Right cardiac atrium (tissue), 5 donors: ENCODE results near the gene DXO. TPM values are rescaled to one million over a fixed set of nuclear protein-coding genes. Genes with fewer than 3 reads are reported as not detected.

Experiments
- ATAC-seq, 2 donors: fragments of 200-7000 bp; cut with Tn5 transposase; one replicate each; pipeline versions ENCODE4 v1.8.0 to v1.9.1; 2020; ENCODE audit warnings: moderate library complexity in 2 of 2, mild to moderate bottlenecking in 1 of 2
- DNase-seq, 3 donors: peaks; one replicate each; pipeline ENCODE4 v3.0.0-alpha.2; 2020
- H3K27ac ChIP-seq: one replicate; pipeline ENCODE4 v1.5.1; 2013; ENCODE audit warnings: mild to moderate bottlenecking, low read length, control low read depth, moderate library complexity
- H3K27me3 ChIP-seq: one replicate; pipeline ENCODE4 v1.6.1; 2013; ENCODE audit not compliant: control insufficient read depth, insufficient read depth
- H3K4me1 ChIP-seq: one replicate; pipeline ENCODE4 v1.6.1; 2013; ENCODE audit warnings: low read length; ENCODE audit not compliant: control insufficient read depth, insufficient read depth
- H3K4me3 ChIP-seq: one replicate; pipeline ENCODE4 v1.5.1; 2013; ENCODE audit warnings: low read length, control low read depth
- H3K9me3 ChIP-seq: one replicate; pipeline ENCODE4 v1.6.1; 2013; ENCODE audit warnings: low read length; ENCODE audit not compliant: control insufficient read depth
- WGBS: extraction: QIAGEN DNeasy Blood & Tissue Kit; methylation state at CpG from one replicate; pipeline ENCODE4 v1.1.7; 2013; 5-methylcytosine and 5-hydroxymethylcytosine counted together
- intact Hi-C, 4 donors: fragments of 100-400 bp; cut with DNase I; formaldehyde crosslinking; loops; one replicate each; pipeline versions ENCODE4 v1.11.0 to v1.14.0; 2022 to 2023
- microRNA-seq, 2 donors: library from miRNA; unstranded; fragments of <30 nt; microRNA quantifications; one replicate each; pipeline ENCODE4 v1.2.0, GENCODE V29; 2020 to 2021
- polyA plus RNA-seq: library from polyadenylated mRNA; stranded (reverse); fragments of 200-250 nt; gene quantifications from one replicate; pipeline ENCODE4 v1.2.3, GENCODE V29; 2013
- total RNA-seq, 4 donors: library from RNA; stranded (reverse); fragmentation: NEBNext Ultra II Directional; extraction: Animal tissue kit (Norgen Biotek cat#: 25700); gene quantifications; one replicate each; pipeline ENCODE4 v1.2.1, GENCODE V29; 2021
- donor health status: healthy with polysubstance abuse.
- donor health status: DM: no; HTN: yes; CAD: no.
- donor health status: DM: no; HTN: no; CAD: no.
- donor health status: DM: no; HTN: yes; CAD: no; lungs with severe emphysema.
- donor health status: DM: yes; HTN: yes; CAD: no.

DXO gene
- total and polyA plus RNA-seq, 5 donors = 12.0 to 17.2 (median 16.5) TPM

GRCh38 chr6:31922942-31923341 lies 49.0 kb downstream of the DXO start:
- H3K4me1 ChIP-seq = no peaks in the 10 kb centered on the region
- H3K27me3 ChIP-seq = no peaks in the 10 kb centered on the region
- no peak overlapping the region for H3K27ac ChIP-seq
- no peak overlapping the region for H3K4me3 ChIP-seq
- no peaks in the 10 kb centered on the region for H3K9me3 ChIP-seq
- intact Hi-C loops = no loop called here
- 8% methylated on average over 5 of the region's 5 CpGs for WGBS
- no peak for DNase-seq
- ATAC-seq = no peak

- WGBS = 67% methylated on average over 2 of the region's 2 CpGs
Measured at GRCh38 chr6:31920811-31921210, 51.1 kb downstream of the DXO start.

More at GRCh38 chr6:31920811-31921210, 51.1 kb downstream of the DXO start:
- ATAC-seq (peak in 1 of 2 donors; percentile 28), DNase-seq (no peak)
- Histone ChIP-seq H3K27me3 (no peaks in the 10 kb centered on the region), H3K4me1 (no peaks in the 10 kb centered on the region), H3K4me3 (no peak overlapping the region), H3K9me3 (no peaks in the 10 kb centered on the region), H3K27ac (no peak overlapping the region)
- intact Hi-C loops = no loop called here

Small RNA genes lying within 50 kb of the gene (microRNA-seq; reads per million reads assigned to microRNA genes)
- gene MIR1236 = 0 reads per million in 2 donors

Other genes starting within 250 kb of the DXO start
Only the 30 nearest of the 33 such genes appear.
- gene MSH5, start 232.1 kb downstream of the DXO start, total RNA-seq = 1 to 10 TPM; 2.6 to 3.2 (median 3.0) TPM
- gene MSH5, start 232.1 kb downstream of the DXO start, polyA plus RNA-seq = 1.8 TPM
- gene SAPCD1, start 209.5 kb downstream of the DXO start, total RNA-seq = under 1 TPM in 1 of 4 donors, not detected in 3; 0.50 TPM
- gene SAPCD1, start 209.5 kb downstream of the DXO start, polyA plus RNA-seq = 0.25 TPM
- 10 to 100 TPM in 1 of 4 donors, 1 to 10 TPM in 3; 3.4 to 12.8 (median 8.2) TPM for gene VWA7, start 194.8 kb downstream of the DXO start, total RNA-seq
- 3.2 TPM for gene VWA7, start 194.8 kb downstream of the DXO start, polyA plus RNA-seq
- gene VARS1, start 176.4 kb downstream of the DXO start, total RNA-seq = 10 to 100 TPM; 21.7 to 30.6 (median 26.9) TPM
- gene VARS1, start 176.4 kb downstream of the DXO start, polyA plus RNA-seq = 14.8 TPM
- 10 to 100 TPM; 22.8 to 27.3 (median 23.8) TPM for gene LSM2, start 165.2 kb downstream of the DXO start, total RNA-seq
- gene LSM2, start 165.2 kb downstream of the DXO start, polyA plus RNA-seq = 27.0 TPM
- 1 to 10 TPM; 1.6 to 2.8 (median 2.2) TPM for gene HSPA1L, start 156.9 kb downstream of the DXO start, total RNA-seq
- 2.0 TPM for gene HSPA1L, start 156.9 kb downstream of the DXO start, polyA plus RNA-seq
- gene HSPA1A, start 156.6 kb downstream of the DXO start, total RNA-seq = 100 to 1,000 TPM; 167 to 328 (median 273) TPM
- 321 TPM for gene HSPA1A, start 156.6 kb downstream of the DXO start, polyA plus RNA-seq
- gene HSPA1B, start 144.4 kb downstream of the DXO start, total RNA-seq = 100 to 1,000 TPM; 110 to 299 (median 197) TPM
- gene HSPA1B, start 144.4 kb downstream of the DXO start, polyA plus RNA-seq = 114 TPM
- 10 to 100 TPM; 18.5 to 28.2 (median 22.7) TPM for gene NEU1, start 109.3 kb downstream of the DXO start, total RNA-seq
- 26.0 TPM for gene NEU1, start 109.3 kb downstream of the DXO start, polyA plus RNA-seq
- not detected for gene SLC44A4, start 93.1 kb downstream of the DXO start, total RNA-seq
- gene SLC44A4, start 93.1 kb downstream of the DXO start, polyA plus RNA-seq = 0.05 TPM
- gene EHMT2, start 74.4 kb downstream of the DXO start, total RNA-seq = 10 to 100 TPM; 13.5 to 24.0 (median 20.0) TPM
- gene EHMT2, start 74.4 kb downstream of the DXO start, polyA plus RNA-seq = 15.7 TPM
- 1 to 10 TPM; 1.6 to 5.0 (median 3.4) TPM for gene ZBTB12, start 70.1 kb downstream of the DXO start, total RNA-seq
- gene ZBTB12, start 70.1 kb downstream of the DXO start, polyA plus RNA-seq = 2.4 TPM
- gene C2, start 44.4 kb downstream of the DXO start, total RNA-seq = 10 to 100 TPM; 10.9 to 19.8 (median 12.0) TPM
- 3.0 TPM for gene C2, start 44.4 kb downstream of the DXO start, polyA plus RNA-seq
- 10 to 100 TPM; 14.2 to 34.2 (median 24.2) TPM for gene CFB, start 26.0 kb downstream of the DXO start, total RNA-seq
- gene CFB, start 26.0 kb downstream of the DXO start, polyA plus RNA-seq = 10.4 TPM
- 10 to 100 TPM; 49.2 to 53.1 (median 50.9) TPM for gene NELFE, start 13.2 kb downstream of the DXO start, total RNA-seq
- gene NELFE, start 13.2 kb downstream of the DXO start, polyA plus RNA-seq = 45.8 TPM
- gene SKIC2, start 13.0 kb downstream of the DXO start, total RNA-seq = 10 to 100 TPM; 36.5 to 43.1 (median 37.0) TPM
- gene SKIC2, start 13.0 kb downstream of the DXO start, polyA plus RNA-seq = 28.9 TPM
- gene C4A, start 9.9 kb upstream of the DXO start, total RNA-seq = 100 to 1,000 TPM in 3 of 4 donors, 10 to 100 TPM in 1; 91.0 to 154 (median 139) TPM
- gene C4A, start 9.9 kb upstream of the DXO start, polyA plus RNA-seq = 40.7 TPM
- gene C4B, start 42.7 kb upstream of the DXO start, total RNA-seq = 100 to 1,000 TPM in 3 of 4 donors, 10 to 100 TPM in 1; 86.0 to 163 (median 139) TPM
- gene C4B, start 42.7 kb upstream of the DXO start, polyA plus RNA-seq = 41.2 TPM
- gene CYP21A2, start 66.3 kb upstream of the DXO start, total RNA-seq = 1 to 10 TPM in 1 of 4 donors, under 1 TPM in 2, not detected in 1; 0.47 to 3.2 (median 0.51) TPM
- gene CYP21A2, start 66.3 kb upstream of the DXO start, polyA plus RNA-seq = 0.48 TPM
- gene TNXB, start 137.2 kb upstream of the DXO start, total RNA-seq = 100 to 1,000 TPM in 3 of 4 donors, 10 to 100 TPM in 1; 77.9 to 182 (median 115) TPM
- gene TNXB, start 137.2 kb upstream of the DXO start, polyA plus RNA-seq = 99.0 TPM
- gene ATF6B, start 156.1 kb upstream of the DXO start, total RNA-seq = 10 to 100 TPM; 35.2 to 44.9 (median 38.5) TPM
- gene ATF6B, start 156.1 kb upstream of the DXO start, polyA plus RNA-seq = 29.2 TPM
- 1 to 10 TPM; 2.9 to 3.6 (median 3.1) TPM for gene FKBPL, start 158.2 kb upstream of the DXO start, total RNA-seq
- gene FKBPL, start 158.2 kb upstream of the DXO start, polyA plus RNA-seq = 3.5 TPM
- 1 to 10 TPM; 1.5 to 3.3 (median 1.8) TPM for gene PRRT1, start 179.8 kb upstream of the DXO start, total RNA-seq
- 2.6 TPM for gene PRRT1, start 179.8 kb upstream of the DXO start, polyA plus RNA-seq
- 10 to 100 TPM; 26.1 to 30.5 (median 30.1) TPM for gene PPT2, start 182.0 kb upstream of the DXO start, total RNA-seq
- gene PPT2, start 182.0 kb upstream of the DXO start, polyA plus RNA-seq = 22.4 TPM
- gene EGFL8, start 192.5 kb upstream of the DXO start, total RNA-seq = 10 to 100 TPM in 3 of 4 donors, 1 to 10 TPM in 1; 8.4 to 16.9 (median 12.9) TPM
- gene EGFL8, start 192.5 kb upstream of the DXO start, polyA plus RNA-seq = 12.6 TPM
- gene AGPAT1, start 203.9 kb upstream of the DXO start, total RNA-seq = 10 to 100 TPM; 56.9 to 67.2 (median 63.1) TPM
- gene AGPAT1, start 203.9 kb upstream of the DXO start, polyA plus RNA-seq = 54.9 TPM
- gene RNF5, start 206.3 kb upstream of the DXO start, total RNA-seq = 10 to 100 TPM; 73.2 to 88.3 (median 76.7) TPM
- gene RNF5, start 206.3 kb upstream of the DXO start, polyA plus RNA-seq = 118 TPM
- 1 to 10 TPM; 1.8 to 3.6 (median 3.5) TPM for gene AGER, start 212.1 kb upstream of the DXO start, total RNA-seq
- gene AGER, start 212.1 kb upstream of the DXO start, polyA plus RNA-seq = 1.6 TPM
- 10 to 100 TPM; 44.1 to 61.0 (median 51.8) TPM for gene PBX2, start 218.1 kb upstream of the DXO start, total RNA-seq
- gene PBX2, start 218.1 kb upstream of the DXO start, polyA plus RNA-seq = 44.7 TPM
- gene GPSM3, start 220.5 kb upstream of the DXO start, total RNA-seq = 1 to 10 TPM; 5.9 to 9.5 (median 8.3) TPM
- gene GPSM3, start 220.5 kb upstream of the DXO start, polyA plus RNA-seq = 4.0 TPM